Fibroblast of lung (primary cell): ENCODE data around the gene KRT72. TPM values are rescaled to one million over a fixed set of nuclear protein-coding genes. Genes with fewer than 3 reads are reported as not detected.

Experiments used
- DNase-seq, 2 donors: peaks; one replicate each; pipeline versions ENCODE4 v3.0.0 to v3.0.0-alpha.2; 2010; ENCODE audit warnings: low read depth in 2 of 2
- H2AFZ ChIP-seq: 2 replicates; pipeline ENCODE4 v1.5.1; 2012; ENCODE audit warnings: low read length, control low read depth, inconsistent platforms
- H3K27ac ChIP-seq: 2 replicates; pipeline ENCODE4 v1.5.1; 2011; ENCODE audit warnings: low read length, control low read depth; ENCODE audit not compliant: insufficient read depth
- H3K27me3 ChIP-seq: 2 replicates; pipeline ENCODE4 v1.5.1; 2011; ENCODE audit warnings: mild to moderate bottlenecking, low read length; ENCODE audit not compliant: control insufficient read depth, insufficient read depth
- H3K36me3 ChIP-seq: 2 replicates; pipeline ENCODE4 v1.5.1; 2011; ENCODE audit warnings: low read length; ENCODE audit not compliant: control insufficient read depth, insufficient read depth
- H3K4me1 ChIP-seq: 2 replicates; pipeline ENCODE4 v1.5.1; 2011; ENCODE audit warnings: low read length; ENCODE audit not compliant: control insufficient read depth, insufficient read depth; ENCODE audit errors: extremely low read depth
- H3K4me2 ChIP-seq: 2 replicates; pipeline ENCODE4 v1.5.1; 2011; ENCODE audit warnings: low read length, control low read depth; ENCODE audit not compliant: insufficient read depth; ENCODE audit errors: extremely low read depth
- H3K4me3 ChIP-seq, 4 experiments: fragments of 200-600 bp in 1 of 4; sonication (generic) in 1 of 4; replicated peaks in 1 of 4; 2 replicates each; pipeline ENCODE4 v1.5.1; 2011 to 2016; ENCODE audit warnings: low read length in 4 of 4, low read depth in 3 of 4, mild to moderate bottlenecking in 3 of 4, control low read depth in 2 of 4, inconsistent platforms in 1 of 4, mixed read lengths in 1 of 4; ENCODE audit not compliant: insufficient read depth in 1 of 4; ENCODE audit errors: control extremely low read depth in 1 of 4
- H3K79me2 ChIP-seq: 2 replicates; pipeline ENCODE4 v1.5.1; 2012; ENCODE audit warnings: mild to moderate bottlenecking, low read length, inconsistent platforms; ENCODE audit not compliant: control insufficient read depth, insufficient read depth
- H3K9ac ChIP-seq: 2 replicates; pipeline ENCODE4 v1.5.1; 2011; ENCODE audit warnings: mild to moderate bottlenecking, low read length, control low read depth; ENCODE audit not compliant: insufficient read depth
- H3K9me3 ChIP-seq: 2 replicates; pipeline ENCODE4 v1.5.1; 2012; ENCODE audit warnings: low read depth, low read length; ENCODE audit not compliant: control insufficient read depth, insufficient read depth
- H4K20me1 ChIP-seq: 2 replicates; pipeline ENCODE4 v1.5.1; 2011; ENCODE audit warnings: low read length; ENCODE audit not compliant: control insufficient read depth, insufficient read depth; ENCODE audit errors: extremely low read depth
- CTCF ChIP-seq, 2 donors: IDR thresholded peaks in 1 of 2; conservative IDR thresholded peaks in 1 of 2; 1 replicate in 1 of 2; 2 replicates in 1 of 2; pipeline ENCODE4 v1.5.1; 2011 to 2012; ENCODE audit warnings: low read length in 2 of 2, control low read depth in 1 of 2, inconsistent platforms in 1 of 2, low read depth in 1 of 2, mild to moderate bottlenecking in 1 of 2
- EZH2 ChIP-seq: IDR thresholded peaks from 2 replicates; pipeline ENCODE4 v1.5.1; 2012; ENCODE audit warnings: low read length, control low read depth, mild to moderate bottlenecking; ENCODE audit errors: missing control alignments
- polyA plus RNA-seq, 2 donors: library from polyadenylated mRNA; depleted of rRNA in 1 of 2; stranded (reverse) in 1 of 2; unstranded in 1 of 2; fragments of >200 nt; gene quantifications; 2 replicates each; pipeline ENCODE4 v1.2.1, GENCODE V29; 2011 to 2012; ENCODE audit warnings: missing spikeins in 1 of 2
- total RNA-seq: library from RNA; depleted of rRNA; stranded (reverse); fragments of >200 nt; gene quantifications from 2 replicates; pipeline ENCODE4 v1.2.1, GENCODE V29; 2014

The KRT72 gene
- total and polyA plus RNA-seq, 2 donors (not counting 1 experiment from before 2014, with no cell fraction given), result not detected

- Histone ChIP-seq H3K27me3 (no peaks in the 10 kb centered on the region), H3K4me3 (no peak overlapping the region), H3K36me3 (no peaks in the 10 kb centered on the region), H3K27ac (no peak overlapping the region), H3K9ac (no peak overlapping the region), H4K20me1 (no peaks in the 10 kb centered on the region), H3K79me2 (no peaks in the 10 kb centered on the region), H2AFZ (no peak overlapping the region), H3K4me1 (no peaks in the 10 kb centered on the region), H3K4me2 (no peak overlapping the region), H3K9me3 (no peaks in the 10 kb centered on the region)
- no peak for DNase-seq
- no peak for TF ChIP-seq EZH2
- TF ChIP-seq CTCF (conservative IDR thresholded peaks at IDR 0.05 in 1 of 2, IDR thresholded peaks at IDR 0.05 in 1 of 2; ENCODE audit: low read depth in 1 of 2, low read length in 2 of 2), result no peak
These were observed 18.8 kb downstream of the KRT72 start for GRCh38 chr12:52582486-52582885.

GRCh38 chr12:52581481-52581880 lies 19.8 kb downstream of the KRT72 start:
- no peaks in the 10 kb centered on the region for H4K20me1 ChIP-seq
- DNase-seq, result peak in 1 of 2 donors; percentile 45
- H3K36me3 ChIP-seq, result no peaks in the 10 kb centered on the region
- H3K9me3 ChIP-seq, result no peaks in the 10 kb centered on the region
- H3K9ac ChIP-seq, result no peak overlapping the region
- H3K4me3 ChIP-seq, result no peak overlapping the region
- H3K27me3 ChIP-seq, result no peaks in the 10 kb centered on the region
- H3K27ac ChIP-seq, result no peak overlapping the region
- H3K79me2 ChIP-seq, result no peaks in the 10 kb centered on the region
- no peaks in the 10 kb centered on the region for H3K4me1 ChIP-seq
- no peak overlapping the region for H3K4me2 ChIP-seq
- TF ChIP-seq EZH2 (no peak), CTCF (conservative IDR thresholded peaks at IDR 0.05 in 1 of 2, IDR thresholded peaks at IDR 0.05 in 1 of 2; ENCODE audit: low read depth in 1 of 2, low read length in 2 of 2) (no peak)
- no peak overlapping the region for H2AFZ ChIP-seq

GRCh38 chr12:52581066-52581465 lies 20.2 kb downstream of the KRT72 start:
- Histone ChIP-seq H3K27me3 (no peaks in the 10 kb centered on the region), H4K20me1 (no peaks in the 10 kb centered on the region), H3K79me2 (no peaks in the 10 kb centered on the region), H3K9ac (no peak overlapping the region), H3K27ac (no peak overlapping the region), H2AFZ (no peak overlapping the region), H3K4me3 (no peak overlapping the region), H3K4me2 (no peak overlapping the region), H3K9me3 (no peaks in the 10 kb centered on the region), H3K4me1 (no peaks in the 10 kb centered on the region), H3K36me3 (no peaks in the 10 kb centered on the region)
- TF ChIP-seq CTCF (conservative IDR thresholded peaks at IDR 0.05 in 1 of 2, IDR thresholded peaks at IDR 0.05 in 1 of 2; ENCODE audit: low read depth in 1 of 2, low read length in 2 of 2) (no peak), EZH2 (no peak)
- no peak for DNase-seq
